Duodenal mucosa (tissue), 2 donors: ENCODE data around the gene ANK3.

Source experiments
- H3K27ac ChIP-seq: one replicate; pipeline ENCODE4 v1.7.0; 2013; ENCODE audit warnings: low read depth, low read length
- H3K27me3 ChIP-seq, 2 donors: one replicate each; pipeline ENCODE4 v1.7.0; 2013; ENCODE audit warnings: low read length in 2 of 2, control low read depth in 1 of 2; ENCODE audit not compliant: insufficient read depth in 2 of 2, control insufficient read depth in 1 of 2
- H3K36me3 ChIP-seq, 2 donors: one replicate each; pipeline ENCODE4 v1.7.0; 2013; ENCODE audit warnings: low read length in 2 of 2, control low read depth in 1 of 2; ENCODE audit not compliant: insufficient read depth in 2 of 2, control insufficient read depth in 1 of 2
- H3K4me1 ChIP-seq, 2 donors: one replicate each; pipeline ENCODE4 v1.7.0; 2013; ENCODE audit warnings: low read length in 2 of 2, control low read depth in 1 of 2; ENCODE audit not compliant: insufficient read depth in 2 of 2, control insufficient read depth in 1 of 2
- H3K4me3 ChIP-seq, 2 donors: one replicate each; pipeline ENCODE4 v1.7.0; 2013; ENCODE audit warnings: low read length in 2 of 2, low read depth in 1 of 2
- H3K9ac ChIP-seq, 2 donors: one replicate each; pipeline ENCODE4 v1.7.0; 2013; ENCODE audit warnings: low read length in 2 of 2, low read depth in 1 of 2
- H3K9me3 ChIP-seq, 2 donors: one replicate each; pipeline ENCODE4 v1.7.0; 2013; ENCODE audit warnings: low read length in 2 of 2, control low read depth in 1 of 2; ENCODE audit not compliant: control insufficient read depth in 1 of 2

ANK3 gene

DNA sequence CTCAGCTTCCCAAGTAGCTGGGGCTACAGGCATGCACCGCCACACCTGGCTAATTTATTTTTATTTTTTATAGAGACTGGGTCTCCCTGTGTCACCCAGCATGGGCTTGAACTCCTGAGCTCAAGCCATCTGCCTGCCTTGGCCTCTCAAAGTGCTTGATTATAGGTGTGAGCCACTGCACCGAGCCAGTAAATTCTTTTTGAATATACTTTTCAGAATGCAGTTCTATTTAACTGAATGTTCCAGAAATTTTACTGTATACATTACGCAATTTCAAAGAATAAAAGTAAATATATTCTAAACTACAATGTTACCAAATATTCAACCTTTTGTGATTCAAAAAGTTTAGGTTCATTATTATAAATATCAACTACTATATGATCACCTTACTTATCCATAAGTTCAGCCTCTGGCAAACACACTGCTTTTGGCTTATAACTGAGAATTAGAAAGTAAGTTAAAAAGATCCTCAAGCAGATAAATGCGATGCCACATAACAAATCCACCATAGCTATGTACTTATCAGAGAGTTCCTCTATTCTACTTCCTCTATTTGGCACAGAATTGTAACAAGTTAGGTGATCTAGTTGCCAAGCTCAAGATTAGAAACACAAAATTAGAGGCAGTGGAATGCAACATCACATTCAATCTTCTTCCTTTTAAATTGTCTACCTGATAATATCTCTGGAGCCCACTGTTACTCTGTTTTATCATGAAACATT lies 118.2 kb downstream of the ANK3 start:
- Histone ChIP-seq H3K27ac (no peak overlapping the region), H3K9me3 (no peaks in the 10 kb centered on the region), H3K36me3 (no peaks in the 10 kb centered on the region)

DNA sequence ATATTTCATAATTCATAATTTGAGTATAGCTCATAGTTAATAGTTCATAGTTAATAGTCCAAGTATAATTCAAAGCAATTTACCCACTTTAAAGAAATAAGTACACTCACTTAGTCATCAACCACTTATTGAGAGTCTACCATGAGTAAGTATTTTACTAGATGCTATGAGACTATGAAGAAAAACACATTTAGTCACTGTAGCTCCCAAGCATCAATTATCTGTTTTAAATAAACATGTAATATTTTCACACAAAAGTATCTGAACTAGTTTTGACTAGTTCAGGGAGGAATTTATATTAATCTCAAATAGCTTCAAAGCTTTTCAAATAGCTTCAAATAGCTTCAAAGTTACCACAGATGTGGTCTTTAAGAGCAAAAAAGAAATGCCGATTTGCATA lies 119.2 kb downstream of the ANK3 start:
- Histone ChIP-seq H3K27ac (no peak overlapping the region), H3K36me3 (no peaks in the 10 kb centered on the region), H3K9me3 (no peaks in the 10 kb centered on the region), H3K27me3 (no peaks in the 10 kb centered on the region), H3K4me3 (no peak overlapping the region), H3K4me1 (no peaks in the 10 kb centered on the region), H3K9ac (no peak overlapping the region)

More for the DNA sequence above, 118.2 kb downstream of the ANK3 start:
- no peaks in the 10 kb centered on the region for H3K27me3 ChIP-seq
- H3K9ac ChIP-seq: no peak overlapping the region
- H3K4me3 ChIP-seq: no peak overlapping the region
- no peaks in the 10 kb centered on the region for H3K4me1 ChIP-seq

DNA sequence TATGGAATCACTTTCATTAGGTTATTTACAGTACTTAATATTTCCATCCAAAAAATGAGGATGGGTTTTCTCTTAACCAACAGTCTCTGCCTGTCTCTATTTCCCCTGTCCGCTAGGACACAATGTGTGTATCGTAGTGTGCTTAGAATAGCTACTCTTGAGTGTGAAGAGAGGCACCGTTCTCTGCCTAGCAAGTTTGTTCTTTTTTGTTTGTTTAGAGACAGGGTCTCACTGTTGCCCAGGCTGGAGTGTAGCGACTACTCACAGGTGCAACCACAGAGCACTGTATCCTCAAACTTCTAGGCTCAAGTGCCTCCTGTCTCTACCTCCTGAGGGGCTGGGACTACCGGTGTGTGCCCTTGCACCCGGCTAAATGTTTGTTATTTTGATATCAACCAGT lies 121.9 kb downstream of the ANK3 start:
- peaks cover 0 to 5% of the 10 kb centered on the region in 2 donors for H3K36me3 ChIP-seq
- no peaks in the 10 kb centered on the region for H3K4me1 ChIP-seq
- H3K9me3 ChIP-seq: no peaks in the 10 kb centered on the region
- no peak overlapping the region for H3K9ac ChIP-seq
- no peaks in the 10 kb centered on the region for H3K27me3 ChIP-seq
- H3K27ac ChIP-seq: no peak overlapping the region
- H3K4me3 ChIP-seq: no peak overlapping the region

DNA sequence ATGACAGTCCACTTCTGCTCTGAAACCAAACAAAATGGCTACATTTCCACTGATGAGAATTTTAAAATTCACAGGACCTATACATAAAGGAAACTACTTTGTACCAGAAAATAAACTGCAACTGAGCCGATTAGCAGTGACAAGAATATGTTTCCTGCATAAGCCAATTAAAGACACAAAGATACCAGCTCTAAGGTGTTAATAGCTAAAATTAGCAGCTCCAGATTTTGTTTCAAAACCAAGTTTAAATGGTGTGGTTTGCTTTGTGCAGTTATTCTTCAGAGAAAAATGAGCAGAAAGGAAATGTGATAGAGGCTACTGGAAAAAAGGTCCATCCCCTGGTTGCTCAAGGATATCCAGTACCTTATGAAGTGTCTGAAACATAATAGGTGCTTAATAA lies 123.2 kb downstream of the ANK3 start:
- Histone ChIP-seq H3K36me3 (peaks cover 5% of the 10 kb centered on the region in 2 donors), H3K9ac (no peak overlapping the region), H3K9me3 (no peaks in the 10 kb centered on the region), H3K4me3 (no peak overlapping the region), H3K27me3 (no peaks in the 10 kb centered on the region), H3K27ac (no peak overlapping the region), H3K4me1 (no peaks in the 10 kb centered on the region)

DNA sequence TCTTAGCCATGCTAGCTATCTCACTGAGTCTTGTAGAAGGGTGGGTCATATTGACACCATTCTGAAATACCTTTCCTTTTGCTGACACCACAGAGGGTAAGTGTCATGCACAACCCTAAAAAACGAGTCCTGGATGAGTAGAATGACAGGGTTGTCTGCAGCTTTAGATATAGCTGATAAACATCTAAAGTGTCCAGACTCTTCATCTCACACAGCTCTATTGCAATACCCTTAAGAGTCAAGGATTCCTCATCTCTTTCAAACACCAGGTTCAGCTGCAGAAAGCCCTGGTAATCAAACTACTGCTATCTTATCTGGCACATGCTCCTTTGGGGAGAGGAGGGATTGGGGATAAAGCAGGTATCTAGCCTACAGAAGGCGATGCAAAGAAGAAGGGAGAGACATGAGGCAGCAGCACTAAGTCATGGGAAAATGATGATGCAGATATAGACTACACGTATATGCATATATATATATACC lies 127.0 kb downstream of the ANK3 start:
- Histone ChIP-seq H3K9me3 (no peaks in the 10 kb centered on the region), H3K27ac (no peak overlapping the region), H3K9ac (no peak overlapping the region), H3K4me1 (no peaks in the 10 kb centered on the region), H3K27me3 (no peaks in the 10 kb centered on the region), H3K36me3 (peaks cover 6 to 8% of the 10 kb centered on the region in 2 donors), H3K4me3 (no peak overlapping the region)

DNA sequence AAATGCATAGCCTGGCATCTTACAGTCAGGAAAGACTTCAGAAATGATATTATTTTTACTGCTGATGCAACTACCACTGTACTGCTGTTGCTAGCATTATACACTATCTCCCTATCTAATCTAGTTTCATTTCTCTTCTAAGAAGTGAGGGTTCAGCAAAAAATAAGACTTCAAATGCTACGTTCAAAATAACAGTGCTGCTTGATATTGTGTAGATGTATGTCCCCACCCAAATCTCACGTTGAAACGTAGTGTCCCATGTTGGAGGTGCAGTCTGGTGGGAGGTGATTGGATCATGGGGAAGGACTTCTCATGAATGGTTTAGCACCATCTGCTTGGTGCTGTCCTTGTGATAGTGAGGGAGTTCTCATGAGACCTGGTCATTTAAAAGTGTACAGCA lies 129.4 kb downstream of the ANK3 start:
- peaks cover 6 to 8% of the 10 kb centered on the region in 2 donors for H3K36me3 ChIP-seq
- no peaks in the 10 kb centered on the region for H3K9me3 ChIP-seq
- H3K4me3 ChIP-seq: no peak overlapping the region
- H3K9ac ChIP-seq: no peak overlapping the region
- no peaks in the 10 kb centered on the region for H3K4me1 ChIP-seq
- no peak overlapping the region for H3K27ac ChIP-seq
- no peaks in the 10 kb centered on the region for H3K27me3 ChIP-seq

DNA sequence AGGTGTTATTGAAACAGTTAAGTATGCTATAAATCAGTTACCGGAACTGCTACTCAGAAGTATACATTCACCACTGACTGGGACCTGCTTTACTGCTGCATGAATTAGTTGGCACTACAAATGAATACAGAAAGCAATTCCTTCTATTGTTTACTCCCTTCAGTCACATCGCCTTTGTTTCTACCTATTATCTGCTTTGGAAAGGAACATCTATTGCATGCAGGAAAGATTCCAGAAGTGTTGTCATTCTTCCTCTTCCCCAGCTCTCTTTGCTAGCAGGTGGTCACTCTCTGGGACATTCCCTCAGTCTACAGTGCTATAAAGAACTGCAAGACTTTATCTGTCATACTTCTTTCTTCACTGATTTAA lies 131.3 kb downstream of the ANK3 start:
- peaks cover 4 to 6% of the 10 kb centered on the region in 2 donors for H3K36me3 ChIP-seq
- H3K9me3 ChIP-seq: no peaks in the 10 kb centered on the region
- no peak overlapping the region for H3K4me3 ChIP-seq
- H3K27me3 ChIP-seq: no peaks in the 10 kb centered on the region
- H3K4me1 ChIP-seq: no peaks in the 10 kb centered on the region
- no peak overlapping the region for H3K27ac ChIP-seq
- H3K9ac ChIP-seq: no peak overlapping the region

DNA sequence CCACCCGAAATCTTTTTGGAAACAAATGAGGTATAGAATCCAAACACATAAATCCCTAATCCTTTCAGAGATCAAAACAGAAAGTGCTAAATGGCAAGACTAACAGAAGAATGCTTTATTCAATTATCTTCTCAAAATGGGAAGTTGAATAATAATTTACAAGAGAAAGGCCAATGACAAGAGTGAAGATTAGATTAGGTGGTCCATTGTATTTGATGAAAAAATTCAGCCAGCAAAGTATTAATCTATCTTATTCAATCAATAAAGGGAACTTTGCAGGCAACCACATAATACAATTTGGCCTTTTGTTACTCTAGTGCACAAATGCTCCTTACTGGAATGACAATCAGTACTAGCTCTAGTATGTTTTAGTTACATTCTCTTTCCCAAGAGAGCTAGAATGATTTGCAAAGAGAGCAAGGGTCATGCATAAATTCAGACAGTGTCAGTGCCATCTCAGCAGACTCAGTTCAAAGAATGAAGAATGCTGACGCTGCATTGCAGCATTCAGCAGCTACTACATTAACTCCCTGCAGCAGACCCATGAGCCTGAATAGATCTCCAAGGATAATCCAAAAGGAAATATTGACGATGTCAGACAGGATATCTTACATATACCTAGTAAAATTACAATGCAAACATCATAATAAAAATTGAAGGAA lies 131.8 kb downstream of the ANK3 start:
- H3K27ac ChIP-seq: no peak overlapping the region
- no peak overlapping the region for H3K9ac ChIP-seq
- H3K4me3 ChIP-seq: no peak overlapping the region
- H3K9me3 ChIP-seq: no peaks in the 10 kb centered on the region
- no peaks in the 10 kb centered on the region for H3K4me1 ChIP-seq
- peaks cover 3 to 6% of the 10 kb centered on the region in 2 donors for H3K36me3 ChIP-seq
- no peaks in the 10 kb centered on the region for H3K27me3 ChIP-seq

DNA sequence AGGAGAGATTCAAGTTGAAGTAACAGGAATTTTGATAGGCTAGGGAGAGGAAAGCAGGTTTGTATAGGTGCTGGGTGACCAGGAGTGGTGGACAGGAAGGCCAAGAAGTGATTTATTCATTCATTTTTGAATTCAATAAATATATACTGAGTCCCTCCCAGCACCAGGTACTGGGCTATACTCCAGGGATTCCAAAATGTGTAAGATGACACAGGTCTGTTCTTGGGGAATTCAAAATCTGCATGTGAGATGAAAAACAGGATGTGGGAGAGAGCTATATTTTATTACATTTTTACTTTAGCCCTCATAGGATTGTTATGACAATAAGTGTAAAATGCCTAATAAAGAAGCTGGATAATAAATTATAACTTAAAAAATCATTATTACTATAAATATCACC lies 134.9 kb downstream of the ANK3 start:
- no peak overlapping the region for H3K9ac ChIP-seq
- no peaks in the 10 kb centered on the region for H3K4me1 ChIP-seq
- no peaks in the 10 kb centered on the region for H3K27me3 ChIP-seq
- no peak overlapping the region for H3K4me3 ChIP-seq
- H3K36me3 ChIP-seq: no peaks in the 10 kb centered on the region
- no peak overlapping the region for H3K27ac ChIP-seq
- no peaks in the 10 kb centered on the region for H3K9me3 ChIP-seq

DNA sequence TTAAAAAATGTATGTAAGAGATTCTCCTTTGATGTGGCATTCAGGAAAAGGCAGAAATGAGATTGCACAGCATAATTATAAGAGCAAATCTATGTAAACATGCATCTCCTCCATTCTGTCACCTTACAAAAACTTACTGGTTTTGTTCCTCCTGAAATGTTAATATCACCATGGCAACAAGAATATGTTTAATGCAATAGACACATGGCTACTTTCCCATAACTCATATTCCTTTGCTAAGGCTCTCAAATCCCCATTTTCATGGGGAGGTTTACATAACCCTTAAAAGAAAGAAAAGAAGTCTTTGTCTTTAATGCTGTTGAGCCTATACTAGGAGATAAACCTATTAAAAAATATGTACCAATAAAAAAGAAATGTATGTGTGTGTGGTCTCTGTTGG lies 136.2 kb downstream of the ANK3 start:
- Histone ChIP-seq H3K9ac (no peak overlapping the region), H3K27ac (no peak overlapping the region)

More for the DNA sequence above, 136.2 kb downstream of the ANK3 start:
- Histone ChIP-seq H3K27me3 (no peaks in the 10 kb centered on the region), H3K36me3 (no peaks in the 10 kb centered on the region), H3K9me3 (no peaks in the 10 kb centered on the region), H3K4me1 (no peaks in the 10 kb centered on the region), H3K4me3 (no peak overlapping the region)
